ENCODE results near the gene AKR1C1.
"Not testable (repeated sequence)": the region's sequence is repeated elsewhere in the genome, so short reads cannot be mapped to it uniquely, and the experiment has no call there.

The AKR1C1 gene

DNA sequence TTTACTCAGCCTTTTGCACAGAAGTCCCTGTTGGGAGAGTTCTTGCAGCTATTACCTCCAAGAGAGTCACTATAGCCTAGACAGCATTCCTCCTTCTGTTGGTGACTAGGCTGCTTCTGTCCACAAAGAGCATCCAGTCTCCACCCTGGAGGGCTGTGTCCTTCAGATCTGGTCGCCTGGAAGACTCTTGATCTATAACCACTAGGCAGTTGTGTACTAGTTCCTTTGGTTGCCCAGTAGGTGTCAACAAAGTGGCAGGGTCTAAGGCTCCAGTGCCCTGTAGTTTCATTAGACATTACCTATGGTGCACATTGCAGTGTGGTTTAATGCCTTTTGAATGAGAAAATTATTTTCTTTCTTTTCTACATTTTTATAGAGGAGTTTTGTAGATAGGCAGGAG, 51.7 kb downstream of the AKR1C1 start:
- DNase-seq (ENCODE audit: low spot score), result no peak
- in situ Hi-C loops (cut with MboI; ENCODE audit: low pct_unique_long_range_greater_than_20kb, low sequenced_read_pairs, unreplicated experiment), result no loop called here
- TF ChIP-seq, protein P1, sequence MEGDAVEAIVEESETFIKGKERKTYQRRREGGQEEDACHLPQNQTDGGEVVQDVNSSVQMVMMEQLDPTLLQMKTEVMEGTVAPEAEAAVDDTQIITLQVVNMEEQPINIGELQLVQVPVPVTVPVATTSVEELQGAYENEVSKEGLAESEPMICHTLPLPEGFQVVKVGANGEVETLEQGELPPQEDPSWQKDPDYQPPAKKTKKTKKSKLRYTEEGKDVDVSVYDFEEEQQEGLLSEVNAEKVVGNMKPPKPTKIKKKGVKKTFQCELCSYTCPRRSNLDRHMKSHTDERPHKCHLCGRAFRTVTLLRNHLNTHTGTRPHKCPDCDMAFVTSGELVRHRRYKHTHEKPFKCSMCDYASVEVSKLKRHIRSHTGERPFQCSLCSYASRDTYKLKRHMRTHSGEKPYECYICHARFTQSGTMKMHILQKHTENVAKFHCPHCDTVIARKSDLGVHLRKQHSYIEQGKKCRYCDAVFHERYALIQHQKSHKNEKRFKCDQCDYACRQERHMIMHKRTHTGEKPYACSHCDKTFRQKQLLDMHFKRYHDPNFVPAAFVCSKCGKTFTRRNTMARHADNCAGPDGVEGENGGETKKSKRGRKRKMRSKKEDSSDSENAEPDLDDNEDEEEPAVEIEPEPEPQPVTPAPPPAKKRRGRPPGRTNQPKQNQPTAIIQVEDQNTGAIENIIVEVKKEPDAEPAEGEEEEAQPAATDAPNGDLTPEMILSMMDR (IDR thresholded peaks at IDR 0.05; ENCODE audit: extremely low read depth, insufficient read depth, missing control alignments), result no peak

DNA sequence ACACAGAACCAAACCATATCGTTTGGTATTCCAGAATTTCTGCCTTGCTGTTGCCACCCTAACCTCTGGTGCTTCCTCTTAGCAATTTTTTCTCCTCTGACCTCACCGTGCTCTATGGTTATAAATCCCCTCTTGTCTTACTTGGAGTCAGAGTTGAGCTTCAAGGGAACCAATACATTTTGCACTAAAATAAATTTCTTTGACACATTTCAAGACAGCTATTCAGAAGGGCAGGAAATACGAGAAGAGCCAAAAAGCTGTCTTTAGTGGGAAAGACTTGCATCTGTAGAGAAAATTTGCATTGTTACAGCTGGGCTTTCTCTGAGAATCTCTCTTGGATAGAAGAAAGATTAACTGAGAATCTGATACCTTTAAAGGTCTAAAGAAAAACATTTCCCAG, 54.9 kb downstream of the AKR1C1 start:
- DNase-seq (ENCODE audit: low spot score), result no peak
- TF ChIP-seq, protein P1 (IDR thresholded peaks at IDR 0.05; ENCODE audit: extremely low read depth, insufficient read depth, missing control alignments), result no peak
- in situ Hi-C loops (cut with MboI; ENCODE audit: low pct_unique_long_range_greater_than_20kb, low sequenced_read_pairs, unreplicated experiment), result no loop called here

DNA sequence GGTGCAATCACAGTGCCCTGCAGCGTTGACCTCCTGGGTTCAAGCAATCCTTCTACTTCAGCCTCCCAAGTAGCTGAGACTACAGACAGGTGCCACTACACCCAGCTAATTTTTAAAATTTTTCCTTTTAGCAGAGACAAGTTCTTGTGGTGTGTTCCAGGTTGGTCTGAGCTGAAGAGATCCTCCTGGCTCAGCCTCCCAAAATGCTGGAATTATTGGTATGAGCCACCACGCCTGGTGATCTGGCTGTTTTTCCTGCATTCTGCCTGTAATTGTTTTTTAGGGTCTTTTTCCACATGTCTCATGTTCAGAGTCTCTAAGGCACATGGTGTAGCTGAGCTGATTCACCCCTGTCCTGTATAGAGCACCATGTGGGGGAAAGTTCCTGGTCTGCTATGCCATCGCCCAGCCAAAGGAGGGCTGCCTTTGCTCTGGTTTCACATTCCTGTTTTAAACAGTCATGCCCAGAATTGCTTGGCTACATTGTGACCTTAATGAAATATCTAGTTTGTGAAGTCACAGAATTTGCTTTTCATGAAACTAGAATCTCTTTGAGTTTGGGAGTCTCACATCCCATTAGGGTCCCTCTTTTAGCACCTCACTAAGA, 55.6 kb downstream of the AKR1C1 start:
- in situ Hi-C loops (cut with MboI; ENCODE audit: low pct_unique_long_range_greater_than_20kb, low sequenced_read_pairs, unreplicated experiment); DNase-seq (ENCODE audit: low spot score): not testable (repeated sequence)

DNA sequence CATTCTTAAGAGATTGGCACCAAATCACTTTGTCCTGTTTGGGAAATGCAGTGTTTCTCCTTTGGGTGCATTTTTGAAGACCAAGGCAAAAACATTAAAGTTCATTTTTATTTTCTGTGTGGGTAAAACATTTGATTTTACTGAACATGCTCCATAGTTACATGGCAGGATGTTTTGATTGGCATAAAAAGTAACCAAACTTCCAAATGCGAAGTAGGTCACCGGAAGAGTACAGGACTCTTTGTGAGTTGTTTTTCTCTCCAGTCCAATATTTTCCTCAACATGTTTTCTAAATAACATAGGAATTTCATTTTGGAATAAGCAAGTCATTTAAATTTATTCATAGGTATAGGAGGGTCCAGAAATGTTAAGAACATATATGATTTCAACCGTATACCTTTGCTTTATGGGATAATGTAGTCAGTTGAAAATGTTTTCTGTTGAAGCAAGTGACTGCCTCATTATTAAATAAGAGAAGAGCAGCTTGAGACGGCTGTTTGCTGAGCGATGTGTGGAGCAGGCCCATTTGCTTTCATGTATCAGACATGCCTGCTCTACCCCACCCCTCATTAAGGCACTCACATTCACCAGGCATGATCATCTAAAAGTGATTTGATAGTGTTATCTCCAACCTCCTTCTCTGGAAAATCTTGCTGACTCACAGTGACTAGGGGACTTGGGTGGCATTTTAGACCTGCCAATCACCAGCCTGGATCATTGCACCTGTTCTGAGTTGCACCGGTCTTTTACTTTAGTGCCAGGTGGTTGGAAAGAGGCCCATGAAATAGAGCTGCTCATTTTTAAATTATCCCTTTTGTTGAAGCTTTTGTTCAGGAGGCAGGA, 56.8 kb downstream of the AKR1C1 start:
- DNase-seq (ENCODE audit: low spot score); in situ Hi-C loops (cut with MboI; ENCODE audit: low pct_unique_long_range_greater_than_20kb, low sequenced_read_pairs, unreplicated experiment): not testable (repeated sequence)

DNA sequence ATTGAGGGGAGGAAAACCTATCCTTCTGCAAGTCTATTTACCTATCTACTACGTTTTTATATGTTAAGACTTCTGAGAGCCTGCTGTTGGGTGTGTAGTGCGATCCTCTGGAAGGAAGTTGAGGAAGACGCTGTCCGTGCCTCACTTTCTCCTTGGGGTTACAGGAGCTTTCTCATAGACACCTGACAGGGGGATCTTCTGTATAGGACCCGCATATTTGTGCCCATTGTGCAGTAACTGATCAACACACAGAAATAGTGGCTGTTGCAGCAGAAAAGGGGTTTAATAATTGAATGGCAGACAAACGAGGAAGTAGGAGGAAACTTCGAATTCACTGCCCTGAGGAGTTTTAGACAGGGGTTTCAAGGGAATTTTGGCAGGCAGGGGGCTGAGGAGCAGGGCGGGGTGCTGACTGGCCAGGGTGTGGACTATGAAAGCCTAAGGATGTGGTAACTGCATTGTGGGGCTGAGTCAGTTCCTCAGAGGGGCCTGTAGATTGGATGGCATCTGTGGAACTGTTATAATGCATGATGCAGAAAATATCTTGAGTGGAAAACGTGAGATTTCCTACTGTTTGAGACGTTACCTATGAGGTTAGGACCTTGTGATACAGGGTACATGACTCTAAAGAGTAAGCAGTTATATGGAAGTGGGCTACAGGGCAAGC, 58.5 kb downstream of the AKR1C1 start:
- DNase-seq (ENCODE audit: low spot score); in situ Hi-C loops (cut with MboI; ENCODE audit: low pct_unique_long_range_greater_than_20kb, low sequenced_read_pairs, unreplicated experiment): not testable (repeated sequence)

DNA sequence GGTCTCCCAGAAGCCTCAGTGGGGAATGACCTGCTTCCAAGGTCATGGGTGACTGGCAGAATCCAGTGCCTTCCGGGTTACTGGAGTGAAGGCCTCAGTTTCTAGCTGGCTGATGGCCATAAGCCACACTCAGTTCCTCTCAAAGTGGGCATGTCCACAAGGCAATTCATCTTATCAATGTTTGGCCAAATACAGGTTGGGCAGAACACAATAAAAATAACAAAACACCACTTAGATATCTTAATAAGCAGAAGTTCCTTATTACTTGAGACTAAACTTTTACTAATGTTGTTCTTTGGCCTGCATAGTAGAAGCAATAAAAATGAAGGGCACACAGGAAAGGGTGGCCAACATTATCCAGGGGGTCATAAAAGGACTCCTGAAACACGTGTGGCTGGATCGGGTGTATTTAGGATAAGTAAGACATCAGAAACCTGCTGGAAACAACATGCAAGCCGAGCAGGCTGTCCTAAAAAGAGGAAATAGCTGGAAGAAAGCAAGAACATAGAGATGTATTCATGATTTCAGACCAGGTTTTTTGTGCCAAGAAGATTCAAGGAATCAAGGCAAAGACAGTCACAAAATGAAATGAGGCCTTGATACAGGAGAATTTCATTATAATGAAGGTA, 60.1 kb downstream of the AKR1C1 start:
- in situ Hi-C loops (cut with MboI; ENCODE audit: low pct_unique_long_range_greater_than_20kb, low sequenced_read_pairs, unreplicated experiment), result no loop called here
- DNase-seq (ENCODE audit: low spot score), result no peak
- TF ChIP-seq, protein P1 (IDR thresholded peaks at IDR 0.05; ENCODE audit: extremely low read depth, insufficient read depth, missing control alignments), result no peak

DNA sequence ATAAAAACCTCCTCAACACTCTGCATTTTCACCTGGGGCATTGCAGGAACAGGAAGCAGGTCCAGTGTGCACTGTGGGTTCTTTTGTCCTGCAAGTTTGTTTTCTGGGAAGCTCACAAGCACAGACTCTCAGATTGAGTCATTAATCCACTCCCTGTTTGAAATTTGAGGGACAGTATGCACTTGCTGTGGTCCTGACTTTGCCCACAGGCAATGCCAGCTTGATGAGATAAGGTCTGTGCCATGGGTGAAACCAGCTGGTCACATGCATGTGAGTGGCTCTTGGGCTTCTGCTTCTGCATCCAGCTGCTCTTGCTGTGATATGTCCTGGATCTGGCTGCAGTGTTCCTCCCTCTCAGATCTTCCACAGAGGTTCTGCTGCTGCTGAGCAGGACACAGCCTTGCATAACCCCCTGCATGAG, 62.3 kb downstream of the AKR1C1 start:
- in situ Hi-C loops (cut with MboI; ENCODE audit: low pct_unique_long_range_greater_than_20kb, low sequenced_read_pairs, unreplicated experiment); DNase-seq (ENCODE audit: low spot score): not testable (repeated sequence)

DNA sequence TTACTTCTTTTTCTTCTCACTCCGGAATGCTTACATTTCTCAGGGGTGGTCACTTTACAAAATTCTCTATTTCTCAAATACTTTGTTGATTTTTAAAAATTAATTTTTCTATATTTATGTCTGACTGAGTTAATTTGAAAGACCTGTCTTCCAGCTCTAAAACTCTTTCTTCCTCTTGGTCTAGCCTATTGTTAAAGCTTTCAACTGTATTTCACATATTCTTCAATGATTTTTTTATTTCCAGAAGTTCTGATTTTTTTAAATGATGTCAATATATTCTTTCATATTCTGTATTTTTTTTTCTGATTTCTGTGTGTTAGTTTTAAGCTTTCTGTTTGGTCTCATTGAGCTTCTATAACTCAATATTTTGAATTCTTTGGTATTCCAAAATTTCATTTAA, 67.8 kb downstream of the AKR1C1 start:
- TF ChIP-seq, protein P1 (IDR thresholded peaks at IDR 0.05; ENCODE audit: extremely low read depth, insufficient read depth, missing control alignments), result no peak
- in situ Hi-C loops (cut with MboI; ENCODE audit: low pct_unique_long_range_greater_than_20kb, low sequenced_read_pairs, unreplicated experiment), result no loop called here
- no peak for DNase-seq (ENCODE audit: low spot score)

DNA sequence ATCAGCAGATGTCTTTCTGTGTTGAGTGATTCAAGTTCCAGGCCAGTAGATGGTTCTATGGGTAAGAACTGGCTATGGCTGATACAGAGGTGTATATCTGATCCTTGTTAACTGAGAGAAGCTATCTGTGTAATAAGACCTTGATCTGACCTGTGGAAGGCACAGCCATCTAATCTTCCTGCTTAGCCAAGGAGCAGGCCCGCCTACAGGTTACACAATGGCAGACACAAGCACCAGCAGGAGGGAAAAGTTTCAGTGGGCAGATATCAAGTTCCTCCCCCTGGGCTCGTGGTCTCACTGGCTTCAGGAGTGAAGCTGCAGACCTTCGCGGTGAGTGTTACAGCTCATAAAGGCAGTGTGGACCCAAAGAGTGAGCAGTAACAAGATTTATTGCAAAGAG, 68.4 kb downstream of the AKR1C1 start:
- in situ Hi-C loops (cut with MboI; ENCODE audit: low pct_unique_long_range_greater_than_20kb, low sequenced_read_pairs, unreplicated experiment); DNase-seq (ENCODE audit: low spot score): not testable (repeated sequence)

DNA sequence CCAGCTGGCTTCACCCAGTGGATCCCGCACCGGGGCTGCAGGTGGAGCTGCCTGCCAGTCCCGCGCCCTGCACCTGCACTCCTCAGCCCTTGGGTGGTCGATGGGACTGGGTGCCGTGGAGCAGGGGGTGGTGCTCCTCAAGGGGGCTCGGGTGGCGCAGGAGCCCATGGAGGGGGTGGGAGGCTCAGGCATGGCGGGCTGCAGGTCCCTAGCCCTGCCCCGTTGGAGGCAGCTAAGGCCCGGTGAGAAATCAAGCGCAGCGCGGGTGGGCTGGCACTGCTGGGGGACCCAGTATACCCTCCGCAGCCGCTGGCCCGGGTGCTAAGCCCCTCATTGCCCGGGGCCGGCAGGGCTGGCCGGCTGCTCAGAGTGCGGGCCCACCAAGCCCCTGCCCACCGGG, 69.2 kb downstream of the AKR1C1 start:
- in situ Hi-C loops (cut with MboI; ENCODE audit: low pct_unique_long_range_greater_than_20kb, low sequenced_read_pairs, unreplicated experiment); DNase-seq (ENCODE audit: low spot score): not testable (repeated sequence)
